Endodermal cell (in vitro differentiated cells): Measurements from ENCODE around the gene SLC25A21. TPM values are rescaled to one million over a fixed set of nuclear protein-coding genes. Genes with fewer than 3 reads are reported as not detected.

Source experiments
- DNase-seq: peaks from one replicate; pipeline ENCODE4 v3.0.0-alpha.2; 2017
- H3K27ac ChIP-seq: 2 replicates; pipeline ENCODE4 v1.5.1; 2013; ENCODE audit warnings: mild to moderate bottlenecking, low read depth, low read length, moderate library complexity
- H3K27me3 ChIP-seq: 2 replicates; pipeline ENCODE4 v1.6.1; 2013; ENCODE audit warnings: mild to moderate bottlenecking, low read length, moderate library complexity; ENCODE audit not compliant: insufficient read depth, control insufficient read depth, poor library complexity, severe bottlenecking
- H3K36me3 ChIP-seq: 2 replicates; pipeline ENCODE4 v1.7.0; 2013; ENCODE audit warnings: mild to moderate bottlenecking, low read length, moderate library complexity; ENCODE audit not compliant: control insufficient read depth, insufficient read depth
- H3K4me1 ChIP-seq: one replicate; pipeline ENCODE4 v1.7.0; 2013; ENCODE audit warnings: low read length; ENCODE audit not compliant: control insufficient read depth, insufficient read depth
- H3K4me3 ChIP-seq: 2 replicates; pipeline ENCODE4 v1.5.1; 2013; ENCODE audit warnings: mild to moderate bottlenecking, low read length, moderate library complexity
- H3K9ac ChIP-seq: 2 replicates; pipeline ENCODE4 v1.6.1; 2013; ENCODE audit warnings: mild to moderate bottlenecking, low read length, moderate library complexity; ENCODE audit not compliant: poor library complexity, severe bottlenecking; ENCODE audit errors: extremely low read depth
- H3K9me3 ChIP-seq: 2 replicates; pipeline ENCODE4 v1.6.1; 2013; ENCODE audit warnings: mild to moderate bottlenecking, low read length, moderate library complexity; ENCODE audit not compliant: control insufficient read depth
- H3K27ac Mint-ChIP-seq: 2 replicates; pipeline ENCODE4 v1.8.0; 2020; ENCODE audit warnings: mixed read lengths
- H3K27me3 Mint-ChIP-seq: 2 replicates; pipeline ENCODE4 v1.8.0; 2021; ENCODE audit warnings: mild to moderate bottlenecking, mixed read lengths; ENCODE audit not compliant: insufficient read depth
- H3K36me3 Mint-ChIP-seq: 2 replicates; pipeline ENCODE4 v1.8.0; 2020; ENCODE audit warnings: low read depth, mixed read lengths
- H3K4me1 Mint-ChIP-seq: 2 replicates; pipeline ENCODE4 v1.8.0; 2020; ENCODE audit warnings: mixed read lengths
- H3K4me3 Mint-ChIP-seq: 2 replicates; pipeline ENCODE4 v1.8.0; 2020; ENCODE audit warnings: mild to moderate bottlenecking, moderate library complexity, mixed read lengths
- H3K9me3 Mint-ChIP-seq: 2 replicates; pipeline ENCODE4 v1.8.0; 2020; ENCODE audit warnings: mild to moderate bottlenecking, mixed read lengths
- CTCF ChIP-seq: fragments of 200-600 bp; sonication (generic); conservative IDR thresholded peaks from 2 replicates; pipeline ENCODE4 v1.5.0; 2021; ENCODE audit warnings: antibody characterized with exemption, mild to moderate bottlenecking
- WGBS, 2 experiments: methylation state at CpG; one replicate each; pipeline versions ENCODE4 v1.1.5 to v1.1.7; 2013; ENCODE audit warnings: missing lambda C conversion rate in 2 of 2, mixed read lengths in 1 of 2; ENCODE audit not compliant: insufficient coverage in 1 of 2, insufficient read length in 1 of 2; 5-methylcytosine and 5-hydroxymethylcytosine counted together
- total RNA-seq, 2 donors: library from RNA; stranded (reverse); fragmentation: NEBNext Ultra II Directional in 1 of 2; extraction: Animal tissue kit (Norgen Biotek cat#: 25700) in 1 of 2; gene quantifications; 2 replicates in 1 of 2; 3 replicates in 1 of 2; pipeline ENCODE4 v1.2.1, GENCODE V29; 2021

Gene SLC25A21
- total RNA-seq, 2 donors from 2014 or later, result 1.9 TPM

GRCh38 chr14:36659822-36660735 is 512.3 kb downstream of the SLC25A21 start:
- peak overlapping the region; percentile 55 for H3K4me3 ChIP-seq
- no peaks in the 10 kb centered on the region for H3K9me3 ChIP-seq
- Mint-ChIP-seq H3K4me3 (no peak overlapping the region), H3K27me3 (peaks cover 100% of the 10 kb centered on the region), H3K36me3 (no peaks in the 10 kb centered on the region), H3K27ac (no peak overlapping the region), H3K4me1 (peaks cover 40% of the 10 kb centered on the region), H3K9me3 (no peaks in the 10 kb centered on the region)
- H3K4me1 ChIP-seq, result peaks cover 7% of the 10 kb centered on the region
- WGBS, 2 experiments, result 10% methylated on average over 14 to 19 of the region's 19 CpGs
- TF ChIP-seq CTCF, result no peak
- H3K36me3 ChIP-seq, result no peaks in the 10 kb centered on the region
- no peak overlapping the region for H3K27ac ChIP-seq
- peak; percentile 59 for DNase-seq
- H3K9ac ChIP-seq, result no peak overlapping the region
- peaks cover 100% of the 10 kb centered on the region for H3K27me3 ChIP-seq

- no peak for TF ChIP-seq CTCF
- peaks cover 14% of the 10 kb centered on the region for H3K4me1 ChIP-seq
- no peak overlapping the region for H3K9ac ChIP-seq
- WGBS, 2 experiments, result 3 to 5% methylated on average over 17 to 35 of the region's 35 CpGs
- Mint-ChIP-seq H3K4me3 (peak overlapping the region; percentile 6), H3K27me3 (peaks cover 100% of the 10 kb centered on the region), H3K27ac (no peak overlapping the region), H3K36me3 (no peaks in the 10 kb centered on the region), H3K9me3 (no peaks in the 10 kb centered on the region), H3K4me1 (peaks cover 38% of the 10 kb centered on the region)
- H3K9me3 ChIP-seq, result no peaks in the 10 kb centered on the region
- no peaks in the 10 kb centered on the region for H3K36me3 ChIP-seq
- DNase-seq, result peak; percentile 55
- H3K27me3 ChIP-seq, result peaks cover 100% of the 10 kb centered on the region
- H3K4me3 ChIP-seq, result peak overlapping the region; percentile 55
- no peak overlapping the region for H3K27ac ChIP-seq
Measured at GRCh38 chr14:36659010-36659821, 513.2 kb downstream of the SLC25A21 start.

GRCh38 chr14:36658123-36659009 is 514.0 kb downstream of the SLC25A21 start:
- no peak overlapping the region for H3K27ac Mint-ChIP-seq
- WGBS, 2 experiments, result 2 to 3% methylated on average over 19 to 55 of the region's 55 CpGs
- H3K4me3 ChIP-seq, result peak overlapping the region; percentile 44
- H3K27me3 Mint-ChIP-seq, result peaks cover 100% of the 10 kb centered on the region
- TF ChIP-seq CTCF, result no peak
- H3K4me3 Mint-ChIP-seq, result peak overlapping the region; percentile 6
- H3K4me1 Mint-ChIP-seq, result peaks cover 29% of the 10 kb centered on the region
- H3K36me3 ChIP-seq, result no peaks in the 10 kb centered on the region
- H3K4me1 ChIP-seq, result peaks cover 14% of the 10 kb centered on the region
- H3K9me3 ChIP-seq, result no peaks in the 10 kb centered on the region
- DNase-seq, result peak; percentile 73
- no peak overlapping the region for H3K9ac ChIP-seq
- no peaks in the 10 kb centered on the region for H3K9me3 Mint-ChIP-seq
- H3K36me3 Mint-ChIP-seq, result no peaks in the 10 kb centered on the region
- peaks cover 100% of the 10 kb centered on the region for H3K27me3 ChIP-seq
- no peak overlapping the region for H3K27ac ChIP-seq
